OCI-LY7 (cell line): ENCODE measurements around the gene SH3PXD2A. TPM values are rescaled to one million over a fixed set of nuclear protein-coding genes. Genes with fewer than 3 reads are reported as not detected.

Experiments used
- BruUV-seq: library from RNA; stranded (reverse); fragments of 400-500 nt; replicated peaks from 2 replicates; lab custom pipeline; 2021; lab: Mats Ljungman, UMichigan
- CTCF ChIA-PET: fragments of 300-600 bp; sonication (Branson Sonifier 250); formaldehyde crosslinking; loops from one replicate; lab custom pipeline; 2022; ENCODE audit warnings: antibody characterized with exemption; ENCODE audit not compliant: unreplicated experiment; lab: Charles Lee
- POLR2A ChIA-PET: fragments of 300-600 bp; sonication (Branson Sonifier 250); formaldehyde crosslinking; loops from one replicate; lab custom pipeline; 2022; ENCODE audit warnings: antibody characterized with exemption; lab: Charles Lee
- DNase-seq: peaks from one replicate; pipeline ENCODE4 v3.0.0-alpha.2; 2015; ENCODE audit warnings: low spot score
- H2AFZ ChIP-seq: fragments of 200-600 bp; sonication (generic), shearing (Covaris generic); 2 replicates; pipeline ENCODE4 v1.6.1; 2014; ENCODE audit warnings: mild to moderate bottlenecking, antibody characterized with exemption, low read length, moderate library complexity
- H3K27ac ChIP-seq: fragments of 200-600 bp; sonication (generic); 2 replicates; pipeline ENCODE4 v1.5.1; 2014; ENCODE audit warnings: mixed run types, low read depth, mild to moderate bottlenecking, moderate library complexity, low read length, inconsistent platforms; ENCODE audit not compliant: poor library complexity, severe bottlenecking
- H3K36me3 ChIP-seq: fragments of 200-600 bp; sonication (generic); 2 replicates; pipeline ENCODE4 v1.6.1; 2014; ENCODE audit warnings: mild to moderate bottlenecking, antibody characterized with exemption, low read length, moderate library complexity, mixed read lengths; ENCODE audit not compliant: insufficient read depth
- H3K4me1 ChIP-seq: fragments of 200-600 bp; sonication (generic); 2 replicates; pipeline ENCODE4 v1.5.1; 2014; ENCODE audit warnings: mild to moderate bottlenecking, low read length; ENCODE audit not compliant: insufficient read depth, poor library complexity, severe bottlenecking
- H3K4me2 ChIP-seq: fragments of 200-600 bp; sonication (generic); 2 replicates; pipeline ENCODE4 v1.6.1; 2014; ENCODE audit warnings: mild to moderate bottlenecking, low read length
- H3K4me3 ChIP-seq: fragments of 200-600 bp; sonication (generic); 2 replicates; pipeline ENCODE4 v1.5.1; 2014; ENCODE audit warnings: mild to moderate bottlenecking, low read depth, low read length; ENCODE audit not compliant: poor library complexity, severe bottlenecking
- H3K79me2 ChIP-seq: fragments of 200-600 bp; sonication (generic); 2 replicates; pipeline ENCODE4 v1.6.1; 2016; ENCODE audit warnings: low read depth, mild to moderate bottlenecking, low read length, moderate library complexity, mixed read lengths; ENCODE audit not compliant: insufficient read depth
- H3K9me2 ChIP-seq: fragments of 200-600 bp; sonication (generic); 2 replicates; pipeline ENCODE4 v1.6.1; 2016; ENCODE audit warnings: mild to moderate bottlenecking, low read length, mixed read lengths; ENCODE audit not compliant: insufficient read depth
- H3K9me3 ChIP-seq: fragments of 200-600 bp; sonication (generic); 2 replicates; pipeline ENCODE4 v1.6.1; 2014; ENCODE audit warnings: mild to moderate bottlenecking, mixed run types, low read length, mixed read lengths
- H4K20me1 ChIP-seq: fragments of 200-600 bp; sonication (generic); 2 replicates; pipeline ENCODE4 v1.6.1; 2014; ENCODE audit warnings: mild to moderate bottlenecking, antibody characterized with exemption, low read length, moderate library complexity, mixed read lengths; ENCODE audit not compliant: insufficient read depth
- CTCF ChIP-seq: fragments of 200-600 bp; sonication (generic); conservative IDR thresholded peaks from 2 replicates; pipeline ENCODE4 v1.5.1; 2014; ENCODE audit warnings: mild to moderate bottlenecking, antibody characterized with exemption, low read length, moderate library complexity, mixed read lengths
- EZH2phosphoT487 ChIP-seq: fragments of 200-600 bp; sonication (generic); IDR thresholded peaks from 2 replicates; pipeline ENCODE4 v1.6.1; 2018; ENCODE audit warnings: low read depth, borderline replicate concordance, mild to moderate bottlenecking, mixed run types, antibody characterized with exemption, low read length, moderate library complexity, mixed read lengths
- intact Hi-C: fragments of 100-400 bp; cut with micrococcal nuclease; formaldehyde crosslinking; loops from one replicate; pipeline ENCODE4 v1.10.0; 2022; ENCODE audit not compliant: unreplicated experiment
- total RNA-seq, 2 experiments: library from RNA; depleted of rRNA in 1 of 2; stranded (reverse); fragments of >200 nt in 1 of 2; shearing (Covaris generic) in 1 of 2; gene quantifications; 2 replicates each; pipeline ENCODE4 v1.2.3, GENCODE V29; 2014 to 2022

SH3PXD2A gene
- total RNA-seq, 2 experiments from 2014 or later = 0.85 to 5.9 TPM

- Histone ChIP-seq H3K4me1 (no peaks in the 10 kb centered on the region), H3K9me3 (no peaks in the 10 kb centered on the region), H3K79me2 (no peaks in the 10 kb centered on the region), H4K20me1 (no peaks in the 10 kb centered on the region), H3K9me2 (no peaks in the 10 kb centered on the region), H3K36me3 (no peaks in the 10 kb centered on the region), H2AFZ (no peak overlapping the region), H3K4me2 (no peak overlapping the region), H3K27ac (no peak overlapping the region), H3K4me3 (no peak overlapping the region)
- ChIA-PET CTCF (interaction anchor here (0.6 to 0.9 kb wide), 2 partner anchors 24 to 66 kb away, joined by 3 to 4 read pairs; no protein-coding TSS in a partner anchor), POLR2A (interaction anchor here (1.6 kb wide), 1 partner anchor 8 kb away, joined by 4 read pairs; no protein-coding TSS in a partner anchor)
- no TSS peak for BruUV-seq
- intact Hi-C loops = no loop called here
- DNase-seq = no peak
- TF ChIP-seq CTCF (no peak), EZH2phosphoT487 (no peak)
Measured at GRCh38 chr10:103612462-103613365, 242.7 kb downstream of the SH3PXD2A start.

GRCh38 chr10:103610921-103611511 lies 244.4 kb downstream of the SH3PXD2A start:
- DNase-seq = no peak
- no peaks in the 10 kb centered on the region for H3K36me3 ChIP-seq
- H3K4me1 ChIP-seq = no peaks in the 10 kb centered on the region
- H3K27ac ChIP-seq = no peak overlapping the region
- intact Hi-C loops = no loop called here
- H3K79me2 ChIP-seq = no peaks in the 10 kb centered on the region
- CTCF ChIA-PET = interaction anchor here (1.2 kb wide), 1 partner anchor 11 kb away, joined by 3 read pairs; no protein-coding TSS in a partner anchor
- no peak overlapping the region for H3K4me2 ChIP-seq
- POLR2A ChIA-PET = no interaction called here
- H3K9me3 ChIP-seq = no peaks in the 10 kb centered on the region
- TF ChIP-seq CTCF (no peak), EZH2phosphoT487 (no peak)
- no peaks in the 10 kb centered on the region for H4K20me1 ChIP-seq
- no TSS peak for BruUV-seq
- no peaks in the 10 kb centered on the region for H3K9me2 ChIP-seq
- no peak overlapping the region for H2AFZ ChIP-seq
- H3K4me3 ChIP-seq = no peak overlapping the region
